IPS DF 4.7 (cell line): ENCODE measurements around the gene GAREM1.
"Not testable (repeated sequence)": the region's sequence is repeated elsewhere in the genome, so short reads cannot be mapped to it uniquely, and the experiment has no call there.

ENCODE experiments used
- DNase-seq: peaks from one replicate; pipeline ENCODE4 v3.0.0-alpha.2; 2013; ENCODE audit warnings: low spot score; ENCODE audit errors: extremely low read depth

The GAREM1 gene

GRCh38 chr18:32293107-32293506 is 177.6 kb downstream of the GAREM1 start:
- no peak for DNase-seq

- not testable (repeated sequence) for DNase-seq
Observed at GRCh38 chr18:32291623-32292022, 179.1 kb downstream of the GAREM1 start.

GRCh38 chr18:32290810-32291209 is 179.9 kb downstream of the GAREM1 start:
- DNase-seq: no peak

- DNase-seq: peak; percentile 53
Observed at GRCh38 chr18:32289483-32290075, 181.1 kb downstream of the GAREM1 start.

- no peak for DNase-seq
Observed at GRCh38 chr18:32287873-32288272, 182.8 kb downstream of the GAREM1 start.

GRCh38 chr18:32287249-32287648 is 183.4 kb downstream of the GAREM1 start:
- DNase-seq: no peak

- DNase-seq: no peak
Observed at GRCh38 chr18:32286749-32287148, 183.9 kb downstream of the GAREM1 start.

GRCh38 chr18:32284284-32284683 is 186.4 kb downstream of the GAREM1 start:
- DNase-seq: no peak

GRCh38 chr18:32280911-32281310 is 189.8 kb downstream of the GAREM1 start:
- DNase-seq: no peak

- no peak for DNase-seq
Observed at GRCh38 chr18:32280188-32280783, 190.4 kb downstream of the GAREM1 start.

- DNase-seq: no peak
Observed at GRCh38 chr18:32278177-32278799, 192.4 kb downstream of the GAREM1 start.

- DNase-seq: no peak
Observed at GRCh38 chr18:32277549-32277948, 193.1 kb downstream of the GAREM1 start.

- DNase-seq: no peak
Observed at GRCh38 chr18:32276906-32277305, 193.8 kb downstream of the GAREM1 start.

- DNase-seq: no peak
Observed at GRCh38 chr18:32276256-32276655, 194.4 kb downstream of the GAREM1 start.

GRCh38 chr18:32275221-32275620 is 195.5 kb downstream of the GAREM1 start:
- no peak for DNase-seq

GRCh38 chr18:32274307-32274706 is 196.4 kb downstream of the GAREM1 start:
- no peak for DNase-seq

GRCh38 chr18:32271672-32272208 is 198.9 kb downstream of the GAREM1 start:
- no peak for DNase-seq

GRCh38 chr18:32270341-32270740 is 200.3 kb downstream of the GAREM1 start:
- DNase-seq: no peak

GRCh38 chr18:32267463-32267862 is 203.2 kb downstream of the GAREM1 start:
- no peak for DNase-seq

GRCh38 chr18:32264401-32264800 is 206.3 kb downstream of the GAREM1 start:
- no peak for DNase-seq

GRCh38 chr18:32262092-32262491 is 208.6 kb downstream of the GAREM1 start:
- DNase-seq: no peak

- DNase-seq: no peak
Observed at GRCh38 chr18:32261003-32261402, 209.7 kb downstream of the GAREM1 start.

- no peak for DNase-seq
Observed at GRCh38 chr18:32259553-32259952, 211.1 kb downstream of the GAREM1 start.
